ENCODE results near the gene UBE3D. TPM values are rescaled to one million over a fixed set of nuclear protein-coding genes. Genes with fewer than 3 reads are reported as not detected.

The UBE3D gene
- total RNA-seq, 1 experiment from 2014 or later = 38.0 TPM

DNA sequence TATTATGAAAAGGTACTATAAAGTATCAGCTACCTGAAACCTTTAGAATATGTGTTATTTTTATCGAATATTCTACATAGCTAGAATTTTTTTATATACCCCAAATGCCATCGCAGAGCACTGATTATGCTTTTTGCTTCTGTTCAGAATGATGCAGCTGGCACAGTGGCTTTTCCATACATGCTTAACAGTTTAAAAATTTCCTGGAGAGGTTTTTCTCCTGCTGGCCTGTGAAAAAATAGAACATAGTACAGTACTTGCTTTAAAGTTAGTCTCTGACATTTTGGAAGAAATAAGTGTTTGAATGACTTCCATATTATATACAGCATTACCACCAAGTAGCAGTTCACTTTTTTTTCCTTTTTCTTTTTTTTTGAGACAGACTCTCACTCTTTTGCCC lies 7.1 kb upstream of the UBE3D start:
- DNase-seq (ENCODE audit: low spot score) = no peak
- TF ChIP-seq EZH2 (IDR thresholded peaks at IDR 0.05; ENCODE audit: borderline replicate concordance, low read depth, low read length, poor library complexity, severe bottlenecking) = no peak
- TF ChIP-seq, protein P1, sequence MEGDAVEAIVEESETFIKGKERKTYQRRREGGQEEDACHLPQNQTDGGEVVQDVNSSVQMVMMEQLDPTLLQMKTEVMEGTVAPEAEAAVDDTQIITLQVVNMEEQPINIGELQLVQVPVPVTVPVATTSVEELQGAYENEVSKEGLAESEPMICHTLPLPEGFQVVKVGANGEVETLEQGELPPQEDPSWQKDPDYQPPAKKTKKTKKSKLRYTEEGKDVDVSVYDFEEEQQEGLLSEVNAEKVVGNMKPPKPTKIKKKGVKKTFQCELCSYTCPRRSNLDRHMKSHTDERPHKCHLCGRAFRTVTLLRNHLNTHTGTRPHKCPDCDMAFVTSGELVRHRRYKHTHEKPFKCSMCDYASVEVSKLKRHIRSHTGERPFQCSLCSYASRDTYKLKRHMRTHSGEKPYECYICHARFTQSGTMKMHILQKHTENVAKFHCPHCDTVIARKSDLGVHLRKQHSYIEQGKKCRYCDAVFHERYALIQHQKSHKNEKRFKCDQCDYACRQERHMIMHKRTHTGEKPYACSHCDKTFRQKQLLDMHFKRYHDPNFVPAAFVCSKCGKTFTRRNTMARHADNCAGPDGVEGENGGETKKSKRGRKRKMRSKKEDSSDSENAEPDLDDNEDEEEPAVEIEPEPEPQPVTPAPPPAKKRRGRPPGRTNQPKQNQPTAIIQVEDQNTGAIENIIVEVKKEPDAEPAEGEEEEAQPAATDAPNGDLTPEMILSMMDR (conservative IDR thresholded peaks at IDR 0.05; ENCODE audit: low read depth, low read length) = no peak
- no peaks in the 10 kb centered on the region for H3K9me3 ChIP-seq (ENCODE audit: low read depth, low read length, poor library complexity, severe bottlenecking)
- no peak overlapping the region for H3K27ac ChIP-seq (ENCODE audit: low read depth, low read length, poor library complexity, severe bottlenecking)
- H3K4me1 ChIP-seq (ENCODE audit: insufficient read depth, low read length, poor library complexity, severe bottlenecking) = peaks cover 22% of the 10 kb centered on the region
- no peak overlapping the region for H3K4me3 ChIP-seq (ENCODE audit: low read depth, low read length, poor library complexity, severe bottlenecking)
- BruUV-seq (replicated peaks) = no TSS peak
- intact Hi-C loops (cut with micrococcal nuclease; ENCODE audit: unreplicated experiment) = no loop called here
- H3K27me3 ChIP-seq (replicated peaks; ENCODE audit: insufficient read depth, low read depth, low read length, poor library complexity) = no peaks in the 10 kb centered on the region
- POLR2A ChIA-PET (ENCODE audit: low non-redundant PET) = no interaction called here
- CTCF ChIA-PET = interaction anchor here (0.5 kb wide), 1 partner anchor 441 kb away, joined by 3 read pairs; no protein-coding TSS in a partner anchor
- H3K36me3 ChIP-seq (ENCODE audit: insufficient read depth, low read length, poor library complexity, severe bottlenecking) = no peaks in the 10 kb centered on the region

- intact Hi-C loops (cut with micrococcal nuclease; ENCODE audit: unreplicated experiment) = no loop called here
- TF ChIP-seq EZH2 (IDR thresholded peaks at IDR 0.05; ENCODE audit: borderline replicate concordance, low read depth, low read length, poor library complexity, severe bottlenecking) = no peak
- TF ChIP-seq, protein P1 (conservative IDR thresholded peaks at IDR 0.05; ENCODE audit: low read depth, low read length) = no peak
- CTCF ChIA-PET = interaction anchor here (0.6 kb wide), 1 partner anchor 1499 kb away, joined by 5 read pairs; no protein-coding TSS in a partner anchor
- Histone ChIP-seq H3K9me3 (ENCODE audit: low read depth, low read length, poor library complexity, severe bottlenecking) (no peaks in the 10 kb centered on the region), H3K4me3 (ENCODE audit: low read depth, low read length, poor library complexity, severe bottlenecking) (no peak overlapping the region), H3K4me1 (ENCODE audit: insufficient read depth, low read length, poor library complexity, severe bottlenecking) (peaks cover 22% of the 10 kb centered on the region), H3K36me3 (ENCODE audit: insufficient read depth, low read length, poor library complexity, severe bottlenecking) (no peaks in the 10 kb centered on the region), H3K27ac (ENCODE audit: low read depth, low read length, poor library complexity, severe bottlenecking) (no peak overlapping the region), H3K27me3 (replicated peaks; ENCODE audit: insufficient read depth, low read depth, low read length, poor library complexity) (no peaks in the 10 kb centered on the region)
- no TSS peak for BruUV-seq (replicated peaks)
- POLR2A ChIA-PET (ENCODE audit: low non-redundant PET) = no interaction called here
- no peak for DNase-seq (ENCODE audit: low spot score)
These were observed 6.1 kb upstream of the UBE3D start for GRCh38 chr6:83071707-83072106.

GRCh38 chr6:83071023-83071422 lies 5.4 kb upstream of the UBE3D start:
- no peaks in the 10 kb centered on the region for H3K27me3 ChIP-seq (replicated peaks; ENCODE audit: insufficient read depth, low read depth, low read length, poor library complexity)
- POLR2A ChIA-PET (ENCODE audit: low non-redundant PET) = no interaction called here
- intact Hi-C loops (cut with micrococcal nuclease; ENCODE audit: unreplicated experiment) = no loop called here
- peak overlapping the region; percentile 27 for H3K4me3 ChIP-seq (ENCODE audit: low read depth, low read length, poor library complexity, severe bottlenecking)
- peak overlapping the region; percentile 46 for H3K27ac ChIP-seq (ENCODE audit: low read depth, low read length, poor library complexity, severe bottlenecking)
- no peaks in the 10 kb centered on the region for H3K36me3 ChIP-seq (ENCODE audit: insufficient read depth, low read length, poor library complexity, severe bottlenecking)
- DNase-seq (ENCODE audit: low spot score) = peak; percentile 46
- no peak for TF ChIP-seq EZH2 (IDR thresholded peaks at IDR 0.05; ENCODE audit: borderline replicate concordance, low read depth, low read length, poor library complexity, severe bottlenecking)
- TF ChIP-seq, protein P1 (conservative IDR thresholded peaks at IDR 0.05; ENCODE audit: low read depth, low read length) = no peak
- H3K4me1 ChIP-seq (ENCODE audit: insufficient read depth, low read length, poor library complexity, severe bottlenecking) = peaks cover 22% of the 10 kb centered on the region
- no peaks in the 10 kb centered on the region for H3K9me3 ChIP-seq (ENCODE audit: low read depth, low read length, poor library complexity, severe bottlenecking)
- BruUV-seq (replicated peaks) = no TSS peak
- CTCF ChIA-PET = interaction anchor here (0.5 to 0.6 kb wide), 2 partner anchors 11 to 1499 kb away, joined by 4 to 5 read pairs; no protein-coding TSS in a partner anchor
